Fibroblast of the aortic adventitia (primary cell): ENCODE results near the gene MIS18A. TPM values are rescaled to one million over a fixed set of nuclear protein-coding genes. Genes with fewer than 3 reads are reported as not detected.
"Not testable (repeated sequence)": the region's sequence is repeated elsewhere in the genome, so short reads cannot be mapped to it uniquely, and the experiment has no call there.

ENCODE experiments used
- DNase-seq: peaks from one replicate; pipeline ENCODE4 v3.0.0-alpha.2; 2010; ENCODE audit warnings: low read depth
- H3K4me3 ChIP-seq: 2 replicates; pipeline ENCODE4 v1.5.1; 2011; ENCODE audit warnings: low read depth, mild to moderate bottlenecking, control low read depth, low read length, moderate library complexity
- CTCF ChIP-seq: IDR thresholded peaks from 2 replicates; pipeline ENCODE4 v1.5.1; 2011; ENCODE audit warnings: mild to moderate bottlenecking, low read length, control low read depth, inconsistent platforms; ENCODE audit not compliant: insufficient read depth
- total RNA-seq: library from RNA; depleted of rRNA; stranded (reverse); fragments of >200 nt; gene quantifications from 2 replicates; pipeline ENCODE4 v1.2.3, GENCODE V29; 2012; ENCODE audit warnings: low replicate concordance

Gene MIS18A
- total RNA-seq, 1 donor = 13.3 TPM

- no peak for TF ChIP-seq CTCF
- H3K4me3 ChIP-seq = peak overlapping the region; percentile 88
- DNase-seq = no peak
Observed at GRCh38 chr21:32279377-32279680, 480 bp upstream of the MIS18A start.

GRCh38 chr21:32278103-32278502, 746 bp downstream of the MIS18A start:
- H3K4me3 ChIP-seq = peak overlapping the region; percentile 88
- TF ChIP-seq CTCF = no peak
- DNase-seq = no peak

- no peak overlapping the region for H3K4me3 ChIP-seq
- no peak for DNase-seq
- no peak for TF ChIP-seq CTCF
Observed at GRCh38 chr21:32276671-32277070, 2.2 kb downstream of the MIS18A start.

- no peak for TF ChIP-seq CTCF
- no peak overlapping the region for H3K4me3 ChIP-seq
- no peak for DNase-seq
Observed at GRCh38 chr21:32270748-32271147, 8.1 kb downstream of the MIS18A start.

- not testable (repeated sequence) for DNase-seq, H3K4me3 ChIP-seq
Observed at GRCh38 chr21:32265321-32265720, 13.5 kb downstream of the MIS18A start.

- no peak overlapping the region for H3K4me3 ChIP-seq
- no peak for TF ChIP-seq CTCF
- DNase-seq = no peak
Observed at GRCh38 chr21:32261929-32262328, 16.9 kb downstream of the MIS18A start.

- DNase-seq = no peak
- H3K4me3 ChIP-seq = no peak overlapping the region
- TF ChIP-seq CTCF = no peak
Observed at GRCh38 chr21:32260130-32260529, 18.7 kb downstream of the MIS18A start.

GRCh38 chr21:32258786-32259048, 20.1 kb downstream of the MIS18A start:
- DNase-seq, H3K4me3 ChIP-seq: not testable (repeated sequence)
